GM23338 (cell line): Measurements from ENCODE around the gene NFIA. TPM values are rescaled to one million over a fixed set of nuclear protein-coding genes. Genes with fewer than 3 reads are reported as not detected.

Source experiments
- ATAC-seq: fragments of 200-7000 bp; cut with Tn5 transposase; 3 replicates; pipeline ENCODE4 v1.9.1; 2020
- DNase-seq: peaks from one replicate; pipeline ENCODE4 v3.0.0-alpha.2; 2015; ENCODE audit warnings: low spot score
- H2AFZ ChIP-seq: fragments of 200-600 bp; sonication (generic); 2 replicates; pipeline ENCODE4 v1.8.0; 2016; ENCODE audit warnings: antibody characterized with exemption, mild to moderate bottlenecking, moderate library complexity
- H3F3A ChIP-seq: fragments of 200-600 bp; sonication (generic); replicated peaks from 2 replicates; pipeline ENCODE4 v1.8.0; 2017; ENCODE audit warnings: antibody characterized with exemption, mixed run types, low read depth
- H3K27ac ChIP-seq: fragments of 200-600 bp; sonication (generic); 2 replicates; pipeline ENCODE4 v1.6.1; 2016; ENCODE audit warnings: low read depth
- H3K27me3 ChIP-seq: fragments of 200-600 bp; sonication (generic); 2 replicates; pipeline ENCODE4 v1.8.0; 2016; ENCODE audit warnings: mild to moderate bottlenecking, mixed run types, moderate library complexity; ENCODE audit not compliant: insufficient read depth
- H3K36me3 ChIP-seq: fragments of 200-600 bp; sonication (generic); 2 replicates; pipeline ENCODE4 v1.8.0; 2016; ENCODE audit warnings: mild to moderate bottlenecking; ENCODE audit not compliant: insufficient read depth
- H3K4me1 ChIP-seq: fragments of 200-600 bp; sonication (generic); 2 replicates; pipeline ENCODE4 v1.8.0; 2016; ENCODE audit warnings: mild to moderate bottlenecking, moderate library complexity; ENCODE audit not compliant: insufficient read depth
- H3K4me2 ChIP-seq: fragments of 200-600 bp; sonication (generic); 2 replicates; pipeline ENCODE4 v1.7.1; 2017; ENCODE audit warnings: mixed run types
- H3K4me3 ChIP-seq: fragments of 200-600 bp; sonication (generic); 2 replicates; pipeline ENCODE4 v1.6.1; 2016; ENCODE audit warnings: mixed run types
- H3K79me2 ChIP-seq: fragments of 200-600 bp; sonication (generic); replicated peaks from 2 replicates; pipeline ENCODE4 v1.8.0; 2017; ENCODE audit warnings: mild to moderate bottlenecking; ENCODE audit not compliant: insufficient read depth
- H3K9me2 ChIP-seq: fragments of 200-600 bp; sonication (generic); 2 replicates; pipeline ENCODE4 v1.8.0; 2017; ENCODE audit not compliant: insufficient read depth
- H4K20me1 ChIP-seq: fragments of 200-600 bp; sonication (generic); replicated peaks from 2 replicates; pipeline ENCODE4 v1.8.0; 2017; ENCODE audit warnings: mild to moderate bottlenecking; ENCODE audit not compliant: insufficient read depth
- H3K27ac Mint-ChIP-seq: 2 replicates; pipeline ENCODE4 v1.8.0; 2020; ENCODE audit warnings: inconsistent platforms, mild to moderate bottlenecking, moderate library complexity, mixed read lengths
- H3K27me3 Mint-ChIP-seq: 3 replicates; pipeline ENCODE4 v1.8.0; 2022; ENCODE audit warnings: low read depth, mild to moderate bottlenecking, moderate library complexity, mixed read lengths, inconsistent platforms; ENCODE audit not compliant: insufficient read depth, poor library complexity
- H3K36me3 Mint-ChIP-seq: 3 replicates; pipeline ENCODE4 v1.8.0; 2021; ENCODE audit warnings: low read depth, mild to moderate bottlenecking, inconsistent platforms, moderate library complexity, mixed read lengths
- H3K4me1 Mint-ChIP-seq: 3 replicates; pipeline ENCODE4 v1.8.0; 2020; ENCODE audit warnings: mild to moderate bottlenecking, inconsistent platforms, mixed read lengths
- H3K4me3 Mint-ChIP-seq: 3 replicates; pipeline ENCODE4 v1.8.0; 2021; ENCODE audit warnings: moderate library complexity, mild to moderate bottlenecking, inconsistent platforms, mixed read lengths
- H3K9me3 Mint-ChIP-seq: 3 replicates; pipeline ENCODE4 v1.8.0; 2020; ENCODE audit warnings: moderate library complexity, mild to moderate bottlenecking, inconsistent platforms, mixed read lengths
- CREB1 ChIP-seq: fragments of 250-450 bp; sonication (Bioruptor Pico); IDR thresholded peaks from 2 replicates; pipeline ENCODE4 v1.5.0; 2020; ENCODE audit warnings: low read depth, mild to moderate bottlenecking, moderate library complexity
- CTCF ChIP-seq, 2 experiments: fragments of 200-600 bp in 1 of 2; sonication (generic) in 1 of 2; conservative IDR thresholded peaks; 2 replicates each; pipeline versions ENCODE4 v1.5.1 to v1.6.1; 2016 to 2017; ENCODE audit warnings: antibody characterized with exemption in 2 of 2, low read depth in 2 of 2, mild to moderate bottlenecking in 2 of 2, moderate library complexity in 1 of 2
- EZH2 ChIP-seq: fragments of 200-600 bp; sonication (generic); IDR thresholded peaks from one replicate; pipeline ENCODE4 v1.8.0; 2017; ENCODE audit warnings: antibody characterized with exemption, mild to moderate bottlenecking, low read depth; ENCODE audit not compliant: unreplicated experiment
- EZH2phosphoT487 ChIP-seq: fragments of 200-600 bp; sonication (generic); IDR thresholded peaks from one replicate; pipeline ENCODE4 v1.8.1; 2018; ENCODE audit warnings: antibody characterized with exemption; ENCODE audit not compliant: unreplicated experiment
- JUNB ChIP-seq: IDR thresholded peaks from one replicate; pipeline ENCODE4 v1.6.1; 2016; ENCODE audit warnings: antibody characterized with exemption; ENCODE audit not compliant: unreplicated experiment
- NANOG ChIP-seq: IDR thresholded peaks from 2 replicates; pipeline ENCODE4 v1.6.1; 2016; ENCODE audit warnings: antibody characterized with exemption, borderline replicate concordance
- POLR2AphosphoS5 ChIP-seq: IDR thresholded peaks from 2 replicates; pipeline ENCODE4 v1.6.1; 2016; ENCODE audit warnings: antibody characterized with exemption, low read depth
- STAT1 ChIP-seq: IDR thresholded peaks from one replicate; pipeline ENCODE4 v1.6.1; 2016; ENCODE audit warnings: antibody characterized with exemption; ENCODE audit not compliant: unreplicated experiment
- ZNF114 ChIP-seq: fragments of 250-450 bp; sonication (Bioruptor Pico); IDR thresholded peaks from 2 replicates; pipeline ENCODE4 v1.5.0; 2020; ENCODE audit warnings: mild to moderate bottlenecking, moderate library complexity
- ZNF331 ChIP-seq: fragments of 250-450 bp; sonication (Bioruptor Pico); IDR thresholded peaks from 2 replicates; pipeline ENCODE4 v1.5.0; 2020; ENCODE audit warnings: low read depth, mild to moderate bottlenecking, moderate library complexity
- ZNF462 ChIP-seq: fragments of 250-450 bp; sonication (Bioruptor Pico); IDR thresholded peaks from 2 replicates; pipeline ENCODE4 v1.5.0; 2020; ENCODE audit warnings: mild to moderate bottlenecking, moderate library complexity
- polyA plus RNA-seq: library from polyadenylated mRNA; unstranded; fragments of >200 nt; fragmentation: Nextera tagmentation; extraction: Ambion mirVana; gene quantifications from 2 replicates; pipeline ENCODE4 v1.2.1, GENCODE V29; 2016
- total RNA-seq: library from RNA; depleted of rRNA; stranded (reverse); fragments of >200 nt; shearing (Covaris generic); gene quantifications from 2 replicates; pipeline ENCODE4 v1.2.3, GENCODE V29; 2014

Gene NFIA
- total and polyA plus RNA-seq, 2 experiments from 2014 or later = 0.97 to 2.3 TPM

- Histone ChIP-seq H3K79me2 (no peaks in the 10 kb centered on the region), H3K4me2 (no peak overlapping the region), H2AFZ (no peak overlapping the region), H3F3A (no peaks in the 10 kb centered on the region), H3K4me1 (peaks cover 14% of the 10 kb centered on the region), H3K27me3 (no peaks in the 10 kb centered on the region), H3K27ac (no peak overlapping the region), H4K20me1 (no peaks in the 10 kb centered on the region), H3K36me3 (no peaks in the 10 kb centered on the region), H3K9me2 (no peaks in the 10 kb centered on the region), H3K4me3 (no peak overlapping the region)
- H3K4me3 Mint-ChIP-seq = no peak overlapping the region
- no peak for DNase-seq
- no peaks in the 10 kb centered on the region for H3K9me3 Mint-ChIP-seq
- ATAC-seq = no peak
- H3K36me3 Mint-ChIP-seq = no peaks in the 10 kb centered on the region
- H3K27ac Mint-ChIP-seq = no peak overlapping the region
- TF ChIP-seq EZH2phosphoT487 (no peak), CTCF (conservative IDR thresholded peaks at IDR 0.05; ENCODE audit: low read depth in 2 of 2) (peak in 1 of 2 experiments; percentile 11; a peak in 1 of 4 replicates)
- peaks cover 6% of the 10 kb centered on the region for H3K27me3 Mint-ChIP-seq
- peaks cover 26% of the 10 kb centered on the region for H3K4me1 Mint-ChIP-seq
These were observed 188.5 kb downstream of the NFIA start for GRCh38 chr1:61270761-61271411.

GRCh38 chr1:61271412-61271789 is 189.0 kb downstream of the NFIA start:
- no peak overlapping the region for H3K27ac ChIP-seq
- TF ChIP-seq ZNF462 (CRISPR knock-in tag) (no peak), ZNF331 (no peak), ZNF114 (no peak), EZH2 (no peak), POLR2AphosphoS5 (no peak), EZH2phosphoT487 (no peak), STAT1 (no peak), NANOG (no peak), CREB1 (no peak), JUNB (no peak)

More at GRCh38 chr1:61271412-61271789, 189.0 kb downstream of the NFIA start:
- H3K27me3 Mint-ChIP-seq = peaks cover 6% of the 10 kb centered on the region
- peaks cover 14% of the 10 kb centered on the region for H3K4me1 ChIP-seq
- no peak overlapping the region for H3K4me3 Mint-ChIP-seq
- no peaks in the 10 kb centered on the region for H3K9me3 Mint-ChIP-seq
- no peaks in the 10 kb centered on the region for H3K79me2 ChIP-seq
- H4K20me1 ChIP-seq = no peaks in the 10 kb centered on the region
- no peak overlapping the region for H3K4me3 ChIP-seq
- H3K36me3 Mint-ChIP-seq = no peaks in the 10 kb centered on the region
- no peaks in the 10 kb centered on the region for H3K36me3 ChIP-seq
- DNase-seq (no peak), ATAC-seq (peak; percentile 68)
- no peak overlapping the region for H3K27ac Mint-ChIP-seq
- no peaks in the 10 kb centered on the region for H3K27me3 ChIP-seq
- no peak overlapping the region for H3K4me2 ChIP-seq
- no peak overlapping the region for H2AFZ ChIP-seq
- peaks cover 26% of the 10 kb centered on the region for H3K4me1 Mint-ChIP-seq
- H3F3A ChIP-seq = no peaks in the 10 kb centered on the region
- H3K9me2 ChIP-seq = no peaks in the 10 kb centered on the region
